Urothelium cell line (cell line): ENCODE measurements around the gene B3GALT6.

Experiments
- DNase-seq: peaks from one replicate; pipeline ENCODE4 v3.0.0; 2011; ENCODE audit warnings: low spot score, mixed read lengths
- FAIRE-seq: peaks from 2 replicates; lab custom pipeline; 2011; peaks lifted over from hg19 to GRCh38; lab: Jason Lieb, UNC

Gene B3GALT6

GRCh38 chr1:1229770-1230169 is 2.3 kb upstream of the B3GALT6 start:
- FAIRE-seq (peak; percentile 59), DNase-seq (no peak)

GRCh38 chr1:1230656-1231399 is 1.2 kb upstream of the B3GALT6 start:
- DNase-seq: no peak
- no peak for FAIRE-seq

- peak; percentile 77 for FAIRE-seq
- DNase-seq: peak; percentile 98
Observed at GRCh38 chr1:1231400-1232207, 433 bp upstream of the B3GALT6 start, which contains the start of gene SDF4. SDF4 (minus strand) TSS chr1:1232001; CDS start chr1:1228772, 3,229 bp downstream.

- DNase-seq (no peak), FAIRE-seq (no peak)
Observed at GRCh38 chr1:1232796-1233566, 944 bp downstream of the B3GALT6 start.

GRCh38 chr1:1233567-1233892 is 1.5 kb downstream of the B3GALT6 start:
- FAIRE-seq: no peak

GRCh38 chr1:1234180-1234808 is 2.3 kb downstream of the B3GALT6 start:
- FAIRE-seq (no peak), DNase-seq (no peak)

More at GRCh38 chr1:1233567-1233892, 1.5 kb downstream of the B3GALT6 start:
- DNase-seq: no peak

GRCh38 chr1:1235016-1235744 is 3.1 kb downstream of the B3GALT6 start:
- DNase-seq (no peak), FAIRE-seq (no peak)

- FAIRE-seq: no peak
- DNase-seq: no peak
Observed at GRCh38 chr1:1236176-1236763, 4.2 kb downstream of the B3GALT6 start.

- no peak for FAIRE-seq
- no peak for DNase-seq
Observed at GRCh38 chr1:1236945-1237873, 5.2 kb downstream of the B3GALT6 start.

- DNase-seq: peak; percentile 69
- no peak for FAIRE-seq
Observed at GRCh38 chr1:1237874-1238701, 6.1 kb downstream of the B3GALT6 start.

- DNase-seq (no peak), FAIRE-seq (no peak)
Observed at GRCh38 chr1:1238702-1239178, 6.7 kb downstream of the B3GALT6 start.

GRCh38 chr1:1239227-1239613 is 7.2 kb downstream of the B3GALT6 start:
- no peak for FAIRE-seq
- no peak for DNase-seq

GRCh38 chr1:1239614-1240347 is 7.7 kb downstream of the B3GALT6 start:
- no peak for DNase-seq
- no peak for FAIRE-seq

- DNase-seq: no peak
- FAIRE-seq: no peak
Observed at GRCh38 chr1:1240348-1240732, 8.3 kb downstream of the B3GALT6 start.

- no peak for FAIRE-seq
- DNase-seq: no peak
Observed at GRCh38 chr1:1240822-1241587, 9.0 kb downstream of the B3GALT6 start.

GRCh38 chr1:1241588-1242219 is 9.7 kb downstream of the B3GALT6 start:
- DNase-seq (no peak), FAIRE-seq (no peak)
